ENCODE measurements around the gene CARD19.

DNA sequence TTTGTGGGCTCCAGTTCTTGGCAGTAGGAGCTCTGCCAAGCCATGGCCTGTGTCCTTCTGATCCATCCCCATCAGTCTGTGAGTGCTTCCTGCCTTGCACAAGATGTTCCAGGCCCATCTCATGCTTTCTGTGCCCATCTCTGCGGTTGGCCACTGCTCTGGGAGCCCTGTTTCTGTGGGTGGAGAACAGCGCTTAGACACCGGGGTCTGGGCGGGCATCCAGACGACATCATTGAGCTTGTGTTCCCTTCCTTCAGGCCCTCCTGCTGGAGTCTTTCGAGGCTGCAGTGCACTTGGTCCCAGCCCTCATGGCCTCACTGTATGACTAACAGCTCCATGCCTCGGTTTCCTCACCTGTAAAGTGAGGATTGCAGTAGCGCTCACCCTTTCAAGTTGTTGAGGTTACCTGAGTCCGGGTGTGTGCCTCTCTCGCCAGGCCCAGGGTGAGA lies 14.9 kb upstream of the CARD19 start:
- TF ChIP-seq, protein P1, sequence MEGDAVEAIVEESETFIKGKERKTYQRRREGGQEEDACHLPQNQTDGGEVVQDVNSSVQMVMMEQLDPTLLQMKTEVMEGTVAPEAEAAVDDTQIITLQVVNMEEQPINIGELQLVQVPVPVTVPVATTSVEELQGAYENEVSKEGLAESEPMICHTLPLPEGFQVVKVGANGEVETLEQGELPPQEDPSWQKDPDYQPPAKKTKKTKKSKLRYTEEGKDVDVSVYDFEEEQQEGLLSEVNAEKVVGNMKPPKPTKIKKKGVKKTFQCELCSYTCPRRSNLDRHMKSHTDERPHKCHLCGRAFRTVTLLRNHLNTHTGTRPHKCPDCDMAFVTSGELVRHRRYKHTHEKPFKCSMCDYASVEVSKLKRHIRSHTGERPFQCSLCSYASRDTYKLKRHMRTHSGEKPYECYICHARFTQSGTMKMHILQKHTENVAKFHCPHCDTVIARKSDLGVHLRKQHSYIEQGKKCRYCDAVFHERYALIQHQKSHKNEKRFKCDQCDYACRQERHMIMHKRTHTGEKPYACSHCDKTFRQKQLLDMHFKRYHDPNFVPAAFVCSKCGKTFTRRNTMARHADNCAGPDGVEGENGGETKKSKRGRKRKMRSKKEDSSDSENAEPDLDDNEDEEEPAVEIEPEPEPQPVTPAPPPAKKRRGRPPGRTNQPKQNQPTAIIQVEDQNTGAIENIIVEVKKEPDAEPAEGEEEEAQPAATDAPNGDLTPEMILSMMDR (conservative IDR thresholded peaks at IDR 0.05), result no peak
- TF ChIP-seq ZFX (IDR thresholded peaks at IDR 0.05), result no peak

Data from C4-2B (cell line).